ENCODE results near the gene RABEPK.
"Not testable (repeated sequence)": the region's sequence is repeated elsewhere in the genome, so short reads cannot be mapped to it uniquely, and the experiment has no call there.

RABEPK gene

GRCh38 chr9:125262294-125262991 lies 62.1 kb downstream of the RABEPK start:
- Mint-ChIP-seq H3K27ac (peak overlapping the region; percentile 77), H3K9me3 (no peaks in the 10 kb centered on the region), H3K27me3 (ENCODE audit: low read depth, poor library complexity) (peaks cover 3% of the 10 kb centered on the region), H3K36me3 (ENCODE audit: low read depth) (peaks cover 28% of the 10 kb centered on the region), H3K4me3 (peak overlapping the region; percentile 100), H3K4me1 (peaks cover 44% of the 10 kb centered on the region)
- DNase-seq: no peak
- TF ChIP-seq CTCF (IDR thresholded peaks at IDR 0.05): no peak

GRCh38 chr9:125264068-125264467 lies 63.7 kb downstream of the RABEPK start:
- Mint-ChIP-seq H3K36me3 (ENCODE audit: low read depth) (peaks cover 38% of the 10 kb centered on the region), H3K4me1 (peaks cover 49% of the 10 kb centered on the region), H3K4me3 (peak overlapping the region; percentile 43)
- not testable (repeated sequence) for H3K27ac Mint-ChIP-seq; H3K27me3 Mint-ChIP-seq (ENCODE audit: low read depth, poor library complexity); H3K9me3 Mint-ChIP-seq; DNase-seq

GRCh38 chr9:125268394-125269013 lies 68.2 kb downstream of the RABEPK start:
- Mint-ChIP-seq H3K4me3 (no peak overlapping the region), H3K27me3 (ENCODE audit: low read depth, poor library complexity) (no peaks in the 10 kb centered on the region), H3K4me1 (peaks cover 19% of the 10 kb centered on the region), H3K9me3 (no peaks in the 10 kb centered on the region), H3K27ac (peak overlapping the region; percentile 71), H3K36me3 (ENCODE audit: low read depth) (peaks cover 56% of the 10 kb centered on the region)
- no peak for DNase-seq
- TF ChIP-seq CTCF (IDR thresholded peaks at IDR 0.05): no peak

GRCh38 chr9:125269014-125269397 lies 68.7 kb downstream of the RABEPK start:
- Mint-ChIP-seq H3K4me3 (no peak overlapping the region), H3K27me3 (ENCODE audit: low read depth, poor library complexity) (no peaks in the 10 kb centered on the region), H3K27ac (no peak overlapping the region), H3K36me3 (ENCODE audit: low read depth) (peaks cover 53% of the 10 kb centered on the region), H3K9me3 (no peaks in the 10 kb centered on the region), H3K4me1 (peaks cover 15% of the 10 kb centered on the region)
- no peak for TF ChIP-seq CTCF (IDR thresholded peaks at IDR 0.05)
- DNase-seq: no peak

- Mint-ChIP-seq H3K27ac (no peak overlapping the region), H3K27me3 (ENCODE audit: low read depth, poor library complexity) (no peaks in the 10 kb centered on the region), H3K4me1 (peaks cover 9% of the 10 kb centered on the region), H3K36me3 (ENCODE audit: low read depth) (peaks cover 38% of the 10 kb centered on the region), H3K4me3 (no peak overlapping the region), H3K9me3 (no peaks in the 10 kb centered on the region)
- TF ChIP-seq CTCF (IDR thresholded peaks at IDR 0.05): no peak
- DNase-seq: no peak
These were observed 70.7 kb downstream of the RABEPK start for GRCh38 chr9:125271081-125271480.

- Mint-ChIP-seq H3K9me3 (no peaks in the 10 kb centered on the region), H3K27me3 (ENCODE audit: low read depth, poor library complexity) (no peaks in the 10 kb centered on the region), H3K27ac (peak overlapping the region; percentile 34), H3K4me3 (no peak overlapping the region), H3K36me3 (ENCODE audit: low read depth) (peaks cover 35% of the 10 kb centered on the region), H3K4me1 (peaks cover 9% of the 10 kb centered on the region)
- no peak for DNase-seq
- no peak for TF ChIP-seq CTCF (IDR thresholded peaks at IDR 0.05)
These were observed 72.4 kb downstream of the RABEPK start for GRCh38 chr9:125272697-125273096.

All from nephron progenitor cell (in vitro differentiated cells).